Uterus (tissue), 2 donors: ENCODE measurements around the gene LRRC17.

Experiments
- CTCF ChIP-seq, 4 experiments: fragments of 200-600 bp in 2 of 4; fragments of 450-650 bp in 2 of 4; sonication (generic) in 2 of 4; IDR thresholded peaks; one replicate each; pipeline ENCODE4 v1.5.1; 2016 to 2019; ENCODE audit warnings: antibody characterized with exemption in 4 of 4, mild to moderate bottlenecking in 2 of 4, moderate library complexity in 1 of 4
- POLR2A ChIP-seq, 2 donors: fragments of 450-650 bp; IDR thresholded peaks; one replicate each; pipeline ENCODE4 v1.6.1; 2016; ENCODE audit warnings: antibody characterized with exemption in 2 of 2, mild to moderate bottlenecking in 1 of 2, moderate library complexity in 1 of 2

GRCh38 chr7:102869195-102869594 is 43.6 kb upstream of the LRRC17 start:
- TF ChIP-seq POLR2A (IDR thresholded peaks at IDR 0.05) (no peak), CTCF (IDR thresholded peaks at IDR 0.05) (no peak)
